ENCODE measurements around the gene ZNF516. TPM values are rescaled to one million over a fixed set of nuclear protein-coding genes. Genes with fewer than 3 reads are reported as not detected.
A peak's percentile ranks its signal among the peaks of the same experiment; 100 is the strongest.

The ZNF516 gene
- 64.3 and 64.4 TPM in 2 replicates for total RNA-seq (2013; cell fraction: nucleolus; rRNA removed)
- total RNA-seq (2014; rRNA removed) (9.5 and 12.1 TPM in 2 replicates), total RNA-seq (2014; rRNA removed; fragmentation: Illumina TruSeq; extraction: Trizol) (6.8 and 6.9 TPM in 2 replicates), total RNA-seq (2021) (23.8 and 32.0 TPM in 2 replicates), polyA plus RNA-seq (2011; rRNA removed) (8.7 and 9.0 TPM in 2 replicates), polyA plus RNA-seq (2014; fragmentation: Illumina TruSeq; extraction: Trizol) (3.9 and 4.7 TPM in 2 replicates), polyA plus RNA-seq (2014; fragmentation: Nextera tagmentation; extraction: Ambion mirVana) (1 to 10 TPM; 2.0 to 4.2 TPM), polyA plus RNA-seq (2014; rRNA removed) (9.8 and 10.4 TPM in 2 replicates), polyA plus RNA-seq (2016; fragmentation: Nextera tagmentation; extraction: Ambion mirVana) (1 to 10 TPM; 8.2 to 8.3 TPM), polyA minus RNA-seq (2011; rRNA and poly(A)+ RNA removed) (6.5 and 11.3 TPM in 2 replicates), Bru-seq, nascent RNA (percentile 84 among the genes with signal in this experiment), BruChase-seq, experiment 1, labeled RNA remaining after a 6-hour chase (percentile 75 among the genes with signal in this experiment), BruChase-seq, experiment 2, labeled RNA remaining after a 2-hour chase (percentile 81 among the genes with signal in this experiment)
- polyA plus RNA-seq (2011; ENCODE audit: low read depth): 7.3 TPM
- 5.5 and 6.0 TPM in 2 replicates for polyA plus RNA-seq (2011; cell fraction: cytosol; rRNA removed)
- polyA plus RNA-seq (2011; cell fraction: nucleus; rRNA removed): 21.3 and 23.9 TPM in 2 replicates
- 11.5 and 14.1 TPM in 2 replicates for polyA plus RNA-seq (2012)
- 6.0 and 11.0 TPM in 2 replicates for polyA minus RNA-seq (2011; cell fraction: cytosol; rRNA and poly(A)+ RNA removed)
- 22.1 and 30.9 TPM in 2 replicates for polyA minus RNA-seq (2011; cell fraction: nucleus; rRNA and poly(A)+ RNA removed)
- long read RNA-seq, experiment 1, full-length matches to known transcripts: 1 of 7 reads
- long read RNA-seq, experiment 1, partial matches to known transcripts: 0 of 7 reads
- long read RNA-seq, experiment 1, other reads (novel, unspliced or antisense): 6 of 7 reads
- long read RNA-seq, experiment 2, partial matches to known transcripts: 3 of 7 reads
- long read RNA-seq, experiment 2, other reads (novel, unspliced or antisense): 4 of 7 reads

- H2AFZ ChIP-seq (ENCODE audit: control insufficient read depth, low read depth, low read length): peak within 1 kb of the TSS; percentile 87
Observed at GRCh38 chr18:76495006-76495370, at the start of gene ZNF516. Gene ZNF516 (minus strand): TSS chr18:76495242. CDS start chr18:76443054, 52,188 bp downstream.

More at GRCh38 chr18:76495006-76495370, at the start of gene ZNF516:
- in situ Hi-C loops (cut with MboI): no loop called here
- POLR2A ChIA-PET: interaction anchor here (1.0 kb wide), 1 partner anchor 20 kb away, joined by 3 read pairs; no protein-coding TSS in a partner anchor
- TF ChIP-seq BHLHE40 (IDR thresholded peaks at IDR 0.05; ENCODE audit: borderline replicate concordance in 1 of 2, low read depth in 2 of 2, low read length in 1 of 2) (peak in 1 of 2 experiments; percentile 4; a peak in 1 of 4 replicates), YBX1 (IDR thresholded peaks at IDR 0.05) (no peak), SRF (IDR thresholded peaks at IDR 0.05; ENCODE audit: low read depth in 2 of 2, low read length in 2 of 2) (no peak), TARDBP (IDR thresholded peaks at IDR 0.05; ENCODE audit: borderline replicate concordance) (no peak), CBX5 (IDR thresholded peaks at IDR 0.05; ENCODE audit: low read depth) (no peak), NFYA (IDR thresholded peaks at IDR 0.05; ENCODE audit: borderline replicate concordance, low read depth, low read length) (no peak), JUND (IDR thresholded peaks at IDR 0.05; ENCODE audit: low read depth, low read length) (0 out of 2 replicates have a peak, but pooled peaks have one; percentile 43)
- ATAC-seq (no peak), DNase-seq (ENCODE audit: low read depth, low spot score) (no peak), FAIRE-seq (no peak)
- no peaks in the 10 kb centered on the region for H3K27me3 ChIP-seq (replicated peaks in 1 of 2; ENCODE audit: control insufficient read depth in 2 of 2, insufficient read depth in 2 of 2, low read length in 1 of 2)
- no peaks in the 10 kb centered on the region for H3K36me3 ChIP-seq (ENCODE audit: control insufficient read depth in 2 of 2, insufficient read depth in 2 of 2, low read length in 1 of 2)
- H3K27ac ChIP-seq (ENCODE audit: control insufficient read depth, insufficient read depth): peak within 1 kb of the TSS; percentile 88
- peak within 1 kb of the TSS; percentile 89 for H3K9ac ChIP-seq (ENCODE audit: control insufficient read depth, insufficient read depth, low read length)
- BruUV-seq (replicated peaks): no TSS peak
- no peaks in the 10 kb centered on the region for H3K9me3 ChIP-seq (replicated peaks; ENCODE audit: control insufficient read depth, insufficient read depth, low read length)
- intact Hi-C loops (cut with micrococcal nuclease; ENCODE audit: unreplicated experiment): loop anchor here (10.0 kb wide), 3 partner anchors 330 to 2000 kb away; partner anchors contain the start of genes CNDP2 and ZNF236
- SMC1A ChIA-PET (ENCODE audit: uncharacterized antibody, unreplicated experiment): interaction anchor here (2.4 kb wide), 1 partner anchor 12 kb away, joined by 6 read pairs; no protein-coding TSS in a partner anchor
- CTCF ChIA-PET: no interaction called here
- WGBS (ENCODE audit: insufficient coverage, insufficient replicate concordance, low lambda C conversion rate, missing lambda C conversion rate): no CpG with 5 or more reads among the region's 64 CpGs
- H3K4me1 ChIP-seq (ENCODE audit: control insufficient read depth, insufficient read depth, low read length): peaks cover 9% of the 10 kb centered on the region; the same call in 1 of the 2 replicates
- RAD21 ChIA-PET (ENCODE audit: unreplicated experiment): no interaction called here
- peaks cover 42% of the 10 kb centered on the region for H3K79me2 ChIP-seq (ENCODE audit: control insufficient read depth, insufficient read depth, low read length)
- H3K4me2 ChIP-seq (ENCODE audit: control insufficient read depth, insufficient read depth): peak within 1 kb of the TSS; percentile 96
- H4K20me1 ChIP-seq (ENCODE audit: control insufficient read depth, insufficient read depth): no peaks in the 10 kb centered on the region
- peak within 1 kb of the TSS; percentile 79 for H3K4me3 ChIP-seq

All from GM12878 (cell line).